Prostate gland (tissue), 2 donors: ENCODE data around the gene THYN1.

Experiments used
- POLR2A ChIP-seq: fragments of 450-650 bp; IDR thresholded peaks from one replicate; pipeline ENCODE4 v1.6.1; 2016; ENCODE audit warnings: antibody characterized with exemption, mild to moderate bottlenecking
- POLR2AphosphoS5 ChIP-seq: sonication (generic); formaldehyde crosslinking; IDR thresholded peaks from one replicate; pipeline ENCODE4 v1.6.1; 2017; ENCODE audit warnings: antibody characterized with exemption
- TF ChIP-seq, protein P1 (sequence below), 4 experiments: fragments of 200-600 bp in 2 of 4; fragments of 450-650 bp in 2 of 4; sonication (generic) in 2 of 4; IDR thresholded peaks; 1 replicate in 3 of 4; 2 replicates in 1 of 4; pipeline ENCODE4 v1.5.1; 2016 to 2019; ENCODE audit warnings: antibody characterized with exemption in 4 of 4, mild to moderate bottlenecking in 2 of 4, moderate library complexity in 2 of 4

- TF ChIP-seq POLR2AphosphoS5 (no peak), POLR2A (no peak)
- TF ChIP-seq, protein P1, sequence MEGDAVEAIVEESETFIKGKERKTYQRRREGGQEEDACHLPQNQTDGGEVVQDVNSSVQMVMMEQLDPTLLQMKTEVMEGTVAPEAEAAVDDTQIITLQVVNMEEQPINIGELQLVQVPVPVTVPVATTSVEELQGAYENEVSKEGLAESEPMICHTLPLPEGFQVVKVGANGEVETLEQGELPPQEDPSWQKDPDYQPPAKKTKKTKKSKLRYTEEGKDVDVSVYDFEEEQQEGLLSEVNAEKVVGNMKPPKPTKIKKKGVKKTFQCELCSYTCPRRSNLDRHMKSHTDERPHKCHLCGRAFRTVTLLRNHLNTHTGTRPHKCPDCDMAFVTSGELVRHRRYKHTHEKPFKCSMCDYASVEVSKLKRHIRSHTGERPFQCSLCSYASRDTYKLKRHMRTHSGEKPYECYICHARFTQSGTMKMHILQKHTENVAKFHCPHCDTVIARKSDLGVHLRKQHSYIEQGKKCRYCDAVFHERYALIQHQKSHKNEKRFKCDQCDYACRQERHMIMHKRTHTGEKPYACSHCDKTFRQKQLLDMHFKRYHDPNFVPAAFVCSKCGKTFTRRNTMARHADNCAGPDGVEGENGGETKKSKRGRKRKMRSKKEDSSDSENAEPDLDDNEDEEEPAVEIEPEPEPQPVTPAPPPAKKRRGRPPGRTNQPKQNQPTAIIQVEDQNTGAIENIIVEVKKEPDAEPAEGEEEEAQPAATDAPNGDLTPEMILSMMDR (IDR thresholded peaks at IDR 0.05), result no peak
Measured at GRCh38 chr11:134273317-134273712, 20.2 kb upstream of the THYN1 start.
